ENCODE results near the gene POLR3E. TPM values are rescaled to one million over a fixed set of nuclear protein-coding genes. Genes with fewer than 3 reads are reported as not detected.

Gene POLR3E
- total RNA-seq, 1 experiment from 2014 or later = 65.0 TPM

DNA sequence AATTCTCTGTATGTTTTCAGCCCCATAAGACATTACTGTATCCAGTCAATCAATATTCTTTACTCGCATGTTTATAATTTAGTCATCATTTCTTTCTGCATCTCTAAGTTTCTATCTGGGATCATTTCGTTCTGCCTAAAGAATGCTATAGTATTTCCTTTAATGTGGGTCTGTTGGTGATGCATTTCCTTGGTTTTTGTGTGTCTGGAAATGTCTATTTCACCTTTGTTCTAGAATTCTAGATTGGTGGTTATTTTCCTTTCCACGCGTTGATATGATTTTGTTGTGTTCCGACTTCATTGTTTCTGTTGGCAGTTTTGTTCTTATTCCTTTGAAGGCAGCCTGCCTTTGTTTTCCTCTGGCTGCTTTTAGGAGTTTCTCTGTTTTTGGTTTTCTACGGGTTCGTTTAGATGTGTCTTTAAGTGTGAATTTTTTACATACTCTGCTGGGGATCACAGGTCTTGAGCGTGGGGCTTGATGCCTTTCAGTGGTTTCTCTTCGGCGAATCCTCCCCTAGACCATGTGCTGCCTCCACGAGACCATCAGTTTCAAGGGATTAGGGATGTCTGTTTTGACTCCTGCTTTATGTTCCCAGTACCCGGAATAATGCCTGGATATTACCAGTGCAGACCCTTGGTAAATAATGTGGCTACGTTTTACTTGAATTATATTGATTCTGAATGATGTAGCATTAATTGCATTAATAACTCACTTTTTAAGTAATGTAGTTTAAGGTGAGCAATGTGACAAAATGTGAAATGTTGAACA is 23.5 kb downstream of the POLR3E start:
- Histone ChIP-seq H3K36me3 (ENCODE audit: control insufficient read depth in 1 of 2, insufficient read depth in 2 of 2, low read length in 2 of 2) (peaks cover 26 to 28% of the 10 kb centered on the region in 2 experiments), H3K9ac (ENCODE audit: low read length) (no peak overlapping the region)
- TF ChIP-seq SP1 (IDR thresholded peaks at IDR 0.05; ENCODE audit: low read depth) (no peak), POLR2AphosphoS5 (IDR thresholded peaks at IDR 0.05; ENCODE audit: low read depth, low read length) (no peak), ELF1 (IDR thresholded peaks at IDR 0.05; ENCODE audit: borderline replicate concordance, low read depth) (no peak), FOSL1 (IDR thresholded peaks at IDR 0.05; ENCODE audit: low read depth) (no peak), CBX3 (IDR thresholded peaks at IDR 0.05; ENCODE audit: low read depth) (no peak), TCF7L2 (IDR thresholded peaks at IDR 0.05; ENCODE audit: borderline replicate concordance, extremely low read depth, insufficient read depth, insufficient read length) (no peak), SIN3A (IDR thresholded peaks at IDR 0.05; ENCODE audit: low read depth) (no peak), RAD21 (IDR thresholded peaks at IDR 0.05; ENCODE audit: low read depth) (no peak), SRF (IDR thresholded peaks at IDR 0.05; ENCODE audit: low read depth) (no peak), YY1 (IDR thresholded peaks at IDR 0.05; ENCODE audit: extremely low read depth, insufficient replicate concordance, low read depth, low read length) (no peak), ZNF274 (IDR thresholded peaks at IDR 0.05; ENCODE audit: low read depth, low read length) (no peak), EGR1 (IDR thresholded peaks at IDR 0.05; ENCODE audit: low read depth) (no peak), EZH2 (IDR thresholded peaks at IDR 0.05) (no peak)
- TF ChIP-seq, protein P1, sequence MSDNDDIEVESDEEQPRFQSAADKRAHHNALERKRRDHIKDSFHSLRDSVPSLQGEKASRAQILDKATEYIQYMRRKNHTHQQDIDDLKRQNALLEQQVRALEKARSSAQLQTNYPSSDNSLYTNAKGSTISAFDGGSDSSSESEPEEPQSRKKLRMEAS (IDR thresholded peaks at IDR 0.05) = no peak
- TF ChIP-seq, protein P2, sequence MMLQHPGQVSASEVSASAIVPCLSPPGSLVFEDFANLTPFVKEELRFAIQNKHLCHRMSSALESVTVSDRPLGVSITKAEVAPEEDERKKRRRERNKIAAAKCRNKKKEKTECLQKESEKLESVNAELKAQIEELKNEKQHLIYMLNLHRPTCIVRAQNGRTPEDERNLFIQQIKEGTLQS (IDR thresholded peaks at IDR 0.05) = no peak
- TF ChIP-seq, protein P3, sequence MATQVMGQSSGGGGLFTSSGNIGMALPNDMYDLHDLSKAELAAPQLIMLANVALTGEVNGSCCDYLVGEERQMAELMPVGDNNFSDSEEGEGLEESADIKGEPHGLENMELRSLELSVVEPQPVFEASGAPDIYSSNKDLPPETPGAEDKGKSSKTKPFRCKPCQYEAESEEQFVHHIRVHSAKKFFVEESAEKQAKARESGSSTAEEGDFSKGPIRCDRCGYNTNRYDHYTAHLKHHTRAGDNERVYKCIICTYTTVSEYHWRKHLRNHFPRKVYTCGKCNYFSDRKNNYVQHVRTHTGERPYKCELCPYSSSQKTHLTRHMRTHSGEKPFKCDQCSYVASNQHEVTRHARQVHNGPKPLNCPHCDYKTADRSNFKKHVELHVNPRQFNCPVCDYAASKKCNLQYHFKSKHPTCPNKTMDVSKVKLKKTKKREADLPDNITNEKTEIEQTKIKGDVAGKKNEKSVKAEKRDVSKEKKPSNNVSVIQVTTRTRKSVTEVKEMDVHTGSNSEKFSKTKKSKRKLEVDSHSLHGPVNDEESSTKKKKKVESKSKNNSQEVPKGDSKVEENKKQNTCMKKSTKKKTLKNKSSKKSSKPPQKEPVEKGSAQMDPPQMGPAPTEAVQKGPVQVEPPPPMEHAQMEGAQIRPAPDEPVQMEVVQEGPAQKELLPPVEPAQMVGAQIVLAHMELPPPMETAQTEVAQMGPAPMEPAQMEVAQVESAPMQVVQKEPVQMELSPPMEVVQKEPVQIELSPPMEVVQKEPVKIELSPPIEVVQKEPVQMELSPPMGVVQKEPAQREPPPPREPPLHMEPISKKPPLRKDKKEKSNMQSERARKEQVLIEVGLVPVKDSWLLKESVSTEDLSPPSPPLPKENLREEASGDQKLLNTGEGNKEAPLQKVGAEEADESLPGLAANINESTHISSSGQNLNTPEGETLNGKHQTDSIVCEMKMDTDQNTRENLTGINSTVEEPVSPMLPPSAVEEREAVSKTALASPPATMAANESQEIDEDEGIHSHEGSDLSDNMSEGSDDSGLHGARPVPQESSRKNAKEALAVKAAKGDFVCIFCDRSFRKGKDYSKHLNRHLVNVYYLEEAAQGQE (IDR thresholded peaks at IDR 0.05; ENCODE audit: low read depth) = no peak
- TF ChIP-seq, protein P4, sequence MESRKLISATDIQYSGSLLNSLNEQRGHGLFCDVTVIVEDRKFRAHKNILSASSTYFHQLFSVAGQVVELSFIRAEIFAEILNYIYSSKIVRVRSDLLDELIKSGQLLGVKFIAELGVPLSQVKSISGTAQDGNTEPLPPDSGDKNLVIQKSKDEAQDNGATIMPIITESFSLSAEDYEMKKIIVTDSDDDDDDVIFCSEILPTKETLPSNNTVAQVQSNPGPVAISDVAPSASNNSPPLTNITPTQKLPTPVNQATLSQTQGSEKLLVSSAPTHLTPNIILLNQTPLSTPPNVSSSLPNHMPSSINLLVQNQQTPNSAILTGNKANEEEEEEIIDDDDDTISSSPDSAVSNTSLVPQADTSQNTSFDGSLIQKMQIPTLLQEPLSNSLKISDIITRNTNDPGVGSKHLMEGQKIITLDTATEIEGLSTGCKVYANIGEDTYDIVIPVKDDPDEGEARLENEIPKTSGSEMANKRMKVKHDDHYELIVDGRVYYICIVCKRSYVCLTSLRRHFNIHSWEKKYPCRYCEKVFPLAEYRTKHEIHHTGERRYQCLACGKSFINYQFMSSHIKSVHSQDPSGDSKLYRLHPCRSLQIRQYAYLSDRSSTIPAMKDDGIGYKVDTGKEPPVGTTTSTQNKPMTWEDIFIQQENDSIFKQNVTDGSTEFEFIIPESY (IDR thresholded peaks at IDR 0.05; ENCODE audit: extremely low read depth, insufficient replicate concordance, low read length) = no peak
- TF ChIP-seq, protein P5, sequence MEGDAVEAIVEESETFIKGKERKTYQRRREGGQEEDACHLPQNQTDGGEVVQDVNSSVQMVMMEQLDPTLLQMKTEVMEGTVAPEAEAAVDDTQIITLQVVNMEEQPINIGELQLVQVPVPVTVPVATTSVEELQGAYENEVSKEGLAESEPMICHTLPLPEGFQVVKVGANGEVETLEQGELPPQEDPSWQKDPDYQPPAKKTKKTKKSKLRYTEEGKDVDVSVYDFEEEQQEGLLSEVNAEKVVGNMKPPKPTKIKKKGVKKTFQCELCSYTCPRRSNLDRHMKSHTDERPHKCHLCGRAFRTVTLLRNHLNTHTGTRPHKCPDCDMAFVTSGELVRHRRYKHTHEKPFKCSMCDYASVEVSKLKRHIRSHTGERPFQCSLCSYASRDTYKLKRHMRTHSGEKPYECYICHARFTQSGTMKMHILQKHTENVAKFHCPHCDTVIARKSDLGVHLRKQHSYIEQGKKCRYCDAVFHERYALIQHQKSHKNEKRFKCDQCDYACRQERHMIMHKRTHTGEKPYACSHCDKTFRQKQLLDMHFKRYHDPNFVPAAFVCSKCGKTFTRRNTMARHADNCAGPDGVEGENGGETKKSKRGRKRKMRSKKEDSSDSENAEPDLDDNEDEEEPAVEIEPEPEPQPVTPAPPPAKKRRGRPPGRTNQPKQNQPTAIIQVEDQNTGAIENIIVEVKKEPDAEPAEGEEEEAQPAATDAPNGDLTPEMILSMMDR (IDR thresholded peaks at IDR 0.05 in 2 of 3, conservative IDR thresholded peaks at IDR 0.05 in 1 of 3; ENCODE audit: borderline replicate concordance in 1 of 3, insufficient read depth in 1 of 3, low read depth in 2 of 3, low read length in 2 of 3) = no peak

More for the DNA sequence above, 23.5 kb downstream of the POLR3E start:
- no peaks in the 10 kb centered on the region for H3K9me3 ChIP-seq (ENCODE audit: control insufficient read depth in 1 of 2, insufficient read depth in 1 of 2, low read depth in 1 of 2, low read length in 2 of 2)
- no peak overlapping the region for H2AFZ ChIP-seq (ENCODE audit: low read depth, low read length, poor library complexity, severe bottlenecking)
- POLR2A ChIA-PET = no interaction called here
- no peak overlapping the region for H3K27ac ChIP-seq (ENCODE audit: low read depth, low read length)
- no peaks in the 10 kb centered on the region for H3K27me3 ChIP-seq (ENCODE audit: insufficient read depth, low read length)
- CTCF ChIA-PET = interaction anchor here (0.6 to 1.0 kb wide), 7 partner anchors 9 to 1470 kb away, joined by 3 to 9 read pairs (median 5); partner anchors contain the start of gene LDAF1
- DNase-seq (ENCODE audit: low read depth, low spot score) (no peak), ATAC-seq (0 out of 2 replicates have a peak, but pooled peaks have one; percentile 3)
- no peaks in the 10 kb centered on the region for H4K20me1 ChIP-seq (ENCODE audit: insufficient read depth)
- no peak overlapping the region for H3K4me2 ChIP-seq (ENCODE audit: low read length)
- RAD21 ChIA-PET (ENCODE audit: low non-redundant PET in 1 of 2, low total read pairs in 2 of 2, uncharacterized antibody in 2 of 2, unreplicated experiment in 2 of 2) = interaction anchor here (0.6 to 0.7 kb wide), 2 partner anchors 54 to 762 kb away, joined by 3 to 5 read pairs; partner anchors contain the start of gene CDR2 (in 1 of the 2)
- peaks cover 11% of the 10 kb centered on the region; the same call in 1 of the 2 replicates for H3K79me2 ChIP-seq (ENCODE audit: insufficient read depth, low read length)
- no peaks in the 10 kb centered on the region for H3K4me1 ChIP-seq (ENCODE audit: control insufficient read depth in 1 of 2, insufficient read depth in 2 of 2, low read length in 2 of 2)
- intact Hi-C loops (cut with micrococcal nuclease) = loop anchor here (2.0 to 10.0 kb wide), 5 partner anchors 64 to 1164 kb away; no protein-coding TSS in a partner anchor
- H3K9me2 ChIP-seq (ENCODE audit: insufficient read depth) = no peaks in the 10 kb centered on the region
- BruUV-seq (replicated peaks) = no TSS peak
- H3K4me3 ChIP-seq (replicated peaks in 1 of 2; ENCODE audit: low read depth in 1 of 2, low read length in 2 of 2) = no peak overlapping the region
